ENCODE measurements around the gene TSPAN9. TPM values are rescaled to one million over a fixed set of nuclear protein-coding genes. Genes with fewer than 3 reads are reported as not detected.

Gene TSPAN9
- total RNA-seq, 6 donors from 2014 or later = 25.2 to 62.9 (median 44.2) TPM

DNA sequence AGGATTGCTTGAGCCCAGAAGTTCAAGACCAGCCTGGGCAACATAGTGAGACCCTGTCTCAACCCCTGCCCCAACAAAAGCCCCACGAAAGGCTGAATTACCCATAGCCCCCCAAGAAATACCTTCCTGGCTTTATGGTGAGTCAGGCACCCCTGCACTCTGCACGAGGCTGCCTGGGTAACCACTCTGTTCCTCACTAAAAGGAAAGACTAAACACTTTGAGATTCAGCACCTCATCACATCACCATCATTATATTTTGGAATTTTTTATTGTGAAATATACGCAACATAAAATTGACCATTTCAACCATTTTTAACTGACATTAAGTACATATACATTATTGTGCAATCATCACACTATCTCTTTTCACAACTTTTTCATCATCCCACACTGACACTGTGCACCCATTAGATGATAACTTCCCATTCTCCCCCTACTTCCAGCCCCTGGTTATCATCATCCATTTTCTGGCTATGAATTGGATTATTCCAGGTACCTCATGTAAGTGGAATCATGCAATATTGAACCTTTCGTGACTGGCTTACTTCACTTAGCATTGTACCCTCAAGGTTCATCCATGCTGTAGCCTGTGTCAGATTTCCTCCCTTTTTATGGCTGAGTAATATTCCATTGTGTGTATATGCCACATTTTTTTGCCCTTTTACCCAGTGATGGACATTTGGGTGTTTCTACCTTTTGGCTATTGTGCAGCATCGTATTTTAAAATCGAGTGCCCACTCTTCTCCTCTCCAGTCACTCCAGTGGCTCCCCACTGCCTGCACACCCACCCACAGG, 51.5 kb downstream of the TSPAN9 start:
- WGBS, 2 donors = 88 to 94% methylated on average over 6 of the region's 6 CpGs
- Histone ChIP-seq H3K9me3 (no peaks in the 10 kb centered on the region), H3K4me1 (peaks cover 37 to 43% (median 39%) of the 10 kb centered on the region in 4 donors), H3K36me3 (no peaks in the 10 kb centered on the region), H3K27ac (peak overlapping the region in 1 of 4 donors; percentile 4), H3K27me3 (no peaks in the 10 kb centered on the region), H3K4me3 (no peak overlapping the region)
- no peak for ATAC-seq (ENCODE audit: low FRiP score in 2 of 2)
- TF ChIP-seq POLR2AphosphoS5 (IDR thresholded peaks at IDR 0.05) (no peak), EP300 (IDR thresholded peaks at IDR 0.05) (no peak), POLR2A (IDR thresholded peaks at IDR 0.05) (no peak)
- TF ChIP-seq, protein P1, sequence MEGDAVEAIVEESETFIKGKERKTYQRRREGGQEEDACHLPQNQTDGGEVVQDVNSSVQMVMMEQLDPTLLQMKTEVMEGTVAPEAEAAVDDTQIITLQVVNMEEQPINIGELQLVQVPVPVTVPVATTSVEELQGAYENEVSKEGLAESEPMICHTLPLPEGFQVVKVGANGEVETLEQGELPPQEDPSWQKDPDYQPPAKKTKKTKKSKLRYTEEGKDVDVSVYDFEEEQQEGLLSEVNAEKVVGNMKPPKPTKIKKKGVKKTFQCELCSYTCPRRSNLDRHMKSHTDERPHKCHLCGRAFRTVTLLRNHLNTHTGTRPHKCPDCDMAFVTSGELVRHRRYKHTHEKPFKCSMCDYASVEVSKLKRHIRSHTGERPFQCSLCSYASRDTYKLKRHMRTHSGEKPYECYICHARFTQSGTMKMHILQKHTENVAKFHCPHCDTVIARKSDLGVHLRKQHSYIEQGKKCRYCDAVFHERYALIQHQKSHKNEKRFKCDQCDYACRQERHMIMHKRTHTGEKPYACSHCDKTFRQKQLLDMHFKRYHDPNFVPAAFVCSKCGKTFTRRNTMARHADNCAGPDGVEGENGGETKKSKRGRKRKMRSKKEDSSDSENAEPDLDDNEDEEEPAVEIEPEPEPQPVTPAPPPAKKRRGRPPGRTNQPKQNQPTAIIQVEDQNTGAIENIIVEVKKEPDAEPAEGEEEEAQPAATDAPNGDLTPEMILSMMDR (IDR thresholded peaks at IDR 0.05) = no peak
- DNase-seq = no peak

DNA sequence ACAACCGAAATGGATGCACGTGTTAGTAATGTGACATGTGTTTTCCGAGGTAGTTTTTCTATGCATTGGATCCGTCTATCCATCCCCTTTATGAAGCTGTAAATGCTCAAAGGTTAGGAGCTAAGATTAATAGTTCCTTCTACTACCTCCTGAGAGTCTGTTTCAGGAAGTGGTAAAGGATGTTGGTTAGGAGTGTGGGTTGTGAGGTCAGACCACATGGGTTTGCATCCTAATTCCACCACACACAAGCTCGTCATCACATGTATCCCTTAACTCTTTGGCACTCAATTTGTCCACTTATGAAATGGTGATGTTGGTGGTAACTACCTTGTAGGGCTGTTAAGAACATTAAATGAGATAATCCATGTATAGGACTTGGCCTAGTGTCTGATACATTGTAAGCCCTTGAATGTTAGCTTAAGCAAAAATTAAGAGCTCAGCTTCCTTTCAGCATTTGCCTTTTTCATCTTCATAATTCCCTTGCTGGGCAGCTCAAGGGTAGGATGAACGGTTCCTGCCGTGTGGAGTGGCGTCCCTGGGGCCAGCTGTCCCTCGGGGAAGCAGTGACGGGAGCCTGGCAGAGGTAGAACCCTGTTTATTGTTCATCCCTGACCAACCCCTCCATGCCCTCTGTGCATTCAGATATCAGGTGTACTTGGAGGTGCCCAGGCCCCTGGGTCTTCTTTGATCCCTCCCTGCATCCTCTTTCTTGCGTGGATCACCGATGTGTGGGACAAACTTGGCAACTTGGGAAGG, 52.3 kb downstream of the TSPAN9 start:
- Histone ChIP-seq H3K4me3 (no peak overlapping the region), H3K36me3 (no peaks in the 10 kb centered on the region), H3K9me3 (no peaks in the 10 kb centered on the region), H3K27ac (peak overlapping the region in 3 of 4 donors; percentile 23 to 55 (median 54)), H3K27me3 (no peaks in the 10 kb centered on the region), H3K4me1 (peaks cover 40 to 51% (median 44%) of the 10 kb centered on the region in 4 donors)
- no peak for DNase-seq
- no peak for TF ChIP-seq EP300 (IDR thresholded peaks at IDR 0.05)
- TF ChIP-seq, protein P1 (IDR thresholded peaks at IDR 0.05) = no peak
- ATAC-seq (ENCODE audit: low FRiP score in 2 of 2) = no peak
- WGBS, 2 donors = 52 to 60% methylated on average over 12 of the region's 12 CpGs

DNA sequence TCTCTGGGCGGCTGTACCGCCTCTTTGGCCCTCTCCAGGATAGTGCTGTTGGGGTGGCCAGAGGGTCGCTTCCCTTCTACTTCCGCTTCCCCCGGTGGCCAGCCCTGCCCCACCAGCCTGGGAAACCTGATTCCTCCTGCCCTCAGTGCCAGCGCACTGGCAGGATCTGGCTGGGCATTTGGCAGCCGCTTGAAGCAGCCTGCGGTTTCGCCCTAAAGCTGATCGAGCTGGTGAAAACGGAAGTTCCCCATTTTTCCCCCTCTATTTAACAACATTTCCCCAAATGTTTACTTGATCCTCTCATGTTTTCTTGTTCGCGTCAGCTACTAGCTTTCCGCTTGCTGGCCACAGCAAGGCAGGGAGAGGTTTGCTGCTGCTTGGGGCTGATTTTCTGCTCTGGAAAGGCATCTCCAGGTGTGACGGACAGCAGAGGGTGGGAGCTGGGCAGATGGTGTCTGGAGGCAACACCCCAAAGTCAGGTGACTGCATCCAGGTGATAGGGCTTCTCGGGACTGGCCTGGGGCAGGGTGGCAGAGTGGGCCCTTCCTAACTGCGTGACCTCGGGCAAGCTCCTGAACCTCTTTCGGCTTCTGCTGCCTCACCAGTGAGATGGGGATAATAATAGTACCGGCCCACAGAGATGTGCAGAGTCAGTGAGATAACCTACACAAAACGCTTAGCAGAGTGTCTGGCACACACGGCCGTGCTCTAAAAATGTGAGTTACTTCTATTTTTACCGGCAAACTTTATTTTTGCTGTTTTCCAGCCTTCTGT, 53.1 kb downstream of the TSPAN9 start:
- peak overlapping the region in 3 of 4 donors; percentile 23 to 55 (median 54) for H3K27ac ChIP-seq
- no peaks in the 10 kb centered on the region for H3K27me3 ChIP-seq
- peaks cover 45 to 53% (median 46%) of the 10 kb centered on the region in 4 donors for H3K4me1 ChIP-seq
- H3K9me3 ChIP-seq = no peaks in the 10 kb centered on the region
- ATAC-seq (ENCODE audit: low FRiP score in 2 of 2) (peak in 1 of 2 donors; percentile 31), DNase-seq (no peak)
- H3K4me3 ChIP-seq = no peak overlapping the region
- 49 to 51% methylated on average over 23 of the region's 24 CpGs for WGBS, 2 donors
- TF ChIP-seq POLR2AphosphoS5 (IDR thresholded peaks at IDR 0.05) = no peak
- TF ChIP-seq, protein P1 (IDR thresholded peaks at IDR 0.05) = no peak
- TF ChIP-seq EP300 (IDR thresholded peaks at IDR 0.05) = no peak
- TF ChIP-seq POLR2A (IDR thresholded peaks at IDR 0.05) = no peak
- H3K36me3 ChIP-seq = no peaks in the 10 kb centered on the region

DNA sequence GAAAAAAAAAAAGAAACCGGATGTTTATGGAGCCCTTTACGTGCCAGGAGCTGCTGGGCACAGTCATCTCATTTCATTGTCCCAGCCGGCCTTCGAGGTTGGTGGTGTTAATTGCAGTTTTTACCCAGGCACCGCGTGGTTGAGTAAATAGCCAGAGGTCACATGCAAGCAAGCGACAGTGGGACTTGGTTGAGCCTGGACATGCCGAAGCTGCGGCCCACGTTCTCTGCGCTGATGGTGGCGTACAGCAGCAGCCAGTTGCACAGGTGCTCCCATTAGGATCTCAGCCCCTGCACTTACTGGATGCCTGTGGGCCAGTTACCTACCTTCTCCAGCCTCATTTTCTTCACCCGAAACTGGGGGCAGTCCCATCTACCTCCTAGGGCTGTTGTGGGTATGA, 54.0 kb downstream of the TSPAN9 start:
- H3K4me3 ChIP-seq = no peak overlapping the region
- DNase-seq = no peak
- H3K9me3 ChIP-seq = no peaks in the 10 kb centered on the region
- 67 to 79% methylated on average over 10 to 13 of the region's 13 CpGs for WGBS, 2 donors
- no peak for ATAC-seq (ENCODE audit: low FRiP score in 2 of 2)
- TF ChIP-seq EP300 (IDR thresholded peaks at IDR 0.05) (no peak), POLR2AphosphoS5 (IDR thresholded peaks at IDR 0.05) (no peak), POLR2A (IDR thresholded peaks at IDR 0.05) (no peak)
- TF ChIP-seq, protein P1 (IDR thresholded peaks at IDR 0.05) = no peak
- no peaks in the 10 kb centered on the region for H3K36me3 ChIP-seq
- no peaks in the 10 kb centered on the region for H3K27me3 ChIP-seq
- H3K4me1 ChIP-seq = peaks cover 49 to 56% (median 52%) of the 10 kb centered on the region in 4 donors
- peak overlapping the region in 1 of 4 donors; percentile 55 for H3K27ac ChIP-seq
